Activated CD4-positive, CD25-positive, alpha-beta regulatory T cell treated with anti-CD3 and anti-CD28 coated beads, Interleukin-2, amount 50 U/mL, for 72 hours (primary cell): ENCODE measurements around the gene PDCD6IP.
"Not testable (repeated sequence)": the region's sequence is repeated elsewhere in the genome, so short reads cannot be mapped to it uniquely, and the experiment has no call there.

ENCODE experiments used
- DNase-seq: peaks from one replicate; pipeline ENCODE4 v3.0.0; 2021

Gene PDCD6IP

DNA sequence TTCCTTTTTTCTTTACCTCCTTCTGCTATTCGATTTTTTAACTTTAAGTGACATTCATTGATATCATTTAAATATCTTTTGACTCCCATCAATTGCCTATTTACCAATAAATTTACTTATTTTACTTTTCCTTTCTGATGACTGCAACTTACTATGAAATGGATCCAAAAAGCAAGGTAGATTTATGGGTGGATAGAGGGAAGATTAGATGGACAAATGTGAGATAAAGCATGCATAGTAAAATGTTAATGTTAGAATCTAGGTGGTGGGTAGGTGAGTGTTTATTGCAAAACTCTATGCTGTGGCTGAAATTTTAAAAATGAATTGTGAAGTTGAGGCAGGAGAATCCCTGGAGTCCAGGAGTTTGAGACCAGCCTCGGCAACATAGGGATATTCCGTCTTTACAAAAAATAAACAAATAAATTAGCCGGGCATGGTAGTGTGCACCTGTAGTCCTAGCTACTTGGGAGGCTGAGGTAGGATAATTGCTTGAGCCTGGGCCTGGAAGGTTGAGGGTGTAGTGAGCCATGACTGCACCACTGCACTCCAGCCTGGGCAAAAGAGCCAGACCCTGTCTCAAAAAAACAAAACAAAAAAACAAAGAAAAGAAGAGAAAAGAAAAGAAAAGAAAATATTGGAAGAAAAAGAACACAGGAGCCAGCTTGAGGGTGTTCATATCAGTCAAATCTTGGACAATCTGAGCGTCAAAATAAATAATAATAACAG, 6.1 kb upstream of the PDCD6IP start:
- DNase-seq: no peak

GRCh38 chr3:33795131-33795530, 3.3 kb upstream of the PDCD6IP start:
- DNase-seq: no peak

GRCh38 chr3:33795856-33796536, 2.4 kb upstream of the PDCD6IP start:
- DNase-seq: no peak

DNA sequence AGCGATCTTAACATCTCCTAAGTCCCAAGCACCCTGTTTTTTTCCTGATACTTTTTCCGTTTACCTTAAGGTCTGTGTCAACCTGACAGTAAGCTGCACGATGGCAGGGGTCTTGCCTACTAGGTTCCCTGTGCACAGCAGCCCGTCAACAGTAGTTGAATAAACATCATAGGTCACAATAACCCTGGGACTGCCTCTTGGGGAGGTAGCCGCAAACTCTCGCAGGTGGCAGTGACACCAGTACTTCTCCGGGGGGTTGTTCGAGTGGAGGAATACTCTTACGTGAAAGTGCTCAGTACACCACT, 365 bp upstream of the PDCD6IP start:
- no peak for DNase-seq

GRCh38 chr3:33799202-33799551, 747 bp downstream of the PDCD6IP start:
- no peak for DNase-seq

- no peak for DNase-seq
Observed at GRCh38 chr3:33803252-33803651, 4.8 kb downstream of the PDCD6IP start.

DNA sequence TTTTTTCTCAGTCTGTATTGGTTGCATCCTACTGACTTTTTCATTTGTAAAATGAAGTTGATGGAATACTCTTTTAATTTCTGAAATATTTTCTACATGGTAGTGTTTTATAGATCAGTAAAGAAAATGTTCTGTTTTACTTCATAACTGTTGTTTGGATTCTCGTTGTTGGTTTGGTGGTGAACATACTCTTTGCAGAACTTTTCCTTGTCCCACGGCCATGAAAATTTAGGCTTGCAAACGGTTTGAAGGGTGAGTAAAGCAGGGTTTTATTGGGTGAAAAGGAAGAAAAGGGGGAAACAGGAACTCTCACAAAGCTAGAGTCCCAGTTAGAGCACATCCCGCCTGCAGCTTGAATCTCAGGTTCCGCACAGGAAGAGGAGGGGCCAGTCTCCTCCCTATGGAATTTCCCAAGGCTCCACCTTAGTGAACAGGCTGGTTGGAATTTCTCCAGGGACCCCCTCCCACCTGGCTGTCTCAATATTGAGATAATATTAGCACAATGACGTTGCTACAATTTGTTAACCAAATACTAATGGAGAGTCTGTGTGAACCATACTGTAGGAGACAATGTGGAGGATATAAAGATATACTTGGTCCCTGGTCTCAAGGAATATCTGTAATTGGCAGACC, 5.6 kb downstream of the PDCD6IP start:
- DNase-seq: no peak

- no peak for DNase-seq
Observed at GRCh38 chr3:33807191-33807590, 8.8 kb downstream of the PDCD6IP start.

- no peak for DNase-seq
Observed at GRCh38 chr3:33808559-33808958, 10.1 kb downstream of the PDCD6IP start.

DNA sequence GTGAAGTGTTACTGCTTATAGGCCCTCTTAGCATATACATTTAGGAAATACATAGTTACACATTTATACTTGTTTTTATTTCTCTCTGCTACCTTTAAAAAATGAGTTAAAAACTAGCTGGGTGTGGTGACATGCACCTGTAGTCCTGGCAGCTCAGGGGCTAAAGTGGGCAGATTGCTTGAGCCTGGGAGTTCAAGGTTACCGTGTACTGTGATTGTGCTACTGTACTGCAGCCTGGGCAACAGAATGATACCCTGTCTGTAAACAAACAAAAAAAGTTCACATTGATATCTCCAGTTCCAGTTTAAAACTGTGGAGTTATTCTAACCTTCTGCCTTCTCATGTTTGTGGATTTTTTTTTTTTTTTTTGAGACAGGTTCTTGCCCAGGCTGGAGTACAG, 12.1 kb downstream of the PDCD6IP start:
- DNase-seq: no peak

DNA sequence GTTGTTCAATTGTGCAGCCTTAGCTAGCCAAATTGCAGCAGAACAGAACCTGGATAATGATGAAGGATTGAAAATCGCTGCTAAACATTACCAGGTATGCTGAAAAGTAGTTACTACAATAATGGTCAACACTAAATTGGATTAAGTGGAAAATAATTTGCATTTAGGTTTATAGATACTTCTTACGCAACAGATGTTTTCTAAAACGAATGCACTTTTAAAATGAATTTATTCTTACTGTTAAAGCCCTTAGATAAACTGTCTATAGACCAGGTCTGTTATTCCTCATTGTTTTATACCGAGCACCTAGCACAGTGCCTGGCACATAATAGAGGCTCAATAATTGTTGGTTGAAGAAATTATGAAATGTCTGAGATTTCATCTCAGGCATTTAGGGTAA, 23.6 kb downstream of the PDCD6IP start:
- no peak for DNase-seq

DNA sequence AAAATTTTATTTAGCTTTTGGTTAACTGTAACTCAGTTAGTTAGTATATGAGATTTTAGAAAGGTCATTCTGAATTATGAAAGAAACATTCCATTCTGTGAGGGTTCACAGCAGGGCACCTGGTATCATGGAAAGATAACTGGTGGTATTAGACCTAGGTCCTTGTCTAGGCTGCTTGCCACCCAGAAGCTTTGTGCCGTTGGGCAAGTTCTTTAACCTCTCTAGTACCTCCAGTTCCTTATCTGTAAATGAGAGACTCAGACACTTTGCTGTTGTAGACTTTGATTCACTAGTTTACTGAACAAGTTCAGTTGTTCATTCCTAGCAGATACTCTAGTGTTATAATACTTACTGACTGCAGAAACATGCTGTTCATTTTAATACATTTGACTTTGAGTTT, 25.4 kb downstream of the PDCD6IP start:
- DNase-seq: no peak

DNA sequence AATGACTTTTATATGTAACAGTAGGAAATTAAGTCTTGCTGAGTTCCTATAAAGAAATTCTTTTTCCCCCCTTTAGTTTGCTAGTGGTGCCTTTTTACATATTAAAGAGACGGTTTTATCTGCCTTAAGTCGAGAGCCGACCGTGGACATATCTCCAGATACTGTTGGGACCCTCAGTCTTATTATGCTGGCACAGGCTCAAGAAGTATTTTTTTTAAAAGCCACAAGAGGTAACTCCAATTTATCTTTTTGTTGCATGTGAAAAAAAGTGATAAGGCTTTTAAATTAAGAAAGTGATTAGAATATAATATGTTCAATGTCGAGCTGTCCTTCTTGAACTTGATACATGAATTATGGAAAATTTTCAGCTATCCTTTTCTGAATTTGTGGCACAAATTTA, 26.7 kb downstream of the PDCD6IP start:
- DNase-seq: no peak

- DNase-seq: no peak
Observed at GRCh38 chr3:33826206-33826605, 27.8 kb downstream of the PDCD6IP start.

- DNase-seq: no peak
Observed at GRCh38 chr3:33826688-33827087, 28.3 kb downstream of the PDCD6IP start.

GRCh38 chr3:33829720-33830119, 31.3 kb downstream of the PDCD6IP start:
- DNase-seq: no peak

GRCh38 chr3:33831053-33831452, 32.6 kb downstream of the PDCD6IP start:
- no peak for DNase-seq

DNA sequence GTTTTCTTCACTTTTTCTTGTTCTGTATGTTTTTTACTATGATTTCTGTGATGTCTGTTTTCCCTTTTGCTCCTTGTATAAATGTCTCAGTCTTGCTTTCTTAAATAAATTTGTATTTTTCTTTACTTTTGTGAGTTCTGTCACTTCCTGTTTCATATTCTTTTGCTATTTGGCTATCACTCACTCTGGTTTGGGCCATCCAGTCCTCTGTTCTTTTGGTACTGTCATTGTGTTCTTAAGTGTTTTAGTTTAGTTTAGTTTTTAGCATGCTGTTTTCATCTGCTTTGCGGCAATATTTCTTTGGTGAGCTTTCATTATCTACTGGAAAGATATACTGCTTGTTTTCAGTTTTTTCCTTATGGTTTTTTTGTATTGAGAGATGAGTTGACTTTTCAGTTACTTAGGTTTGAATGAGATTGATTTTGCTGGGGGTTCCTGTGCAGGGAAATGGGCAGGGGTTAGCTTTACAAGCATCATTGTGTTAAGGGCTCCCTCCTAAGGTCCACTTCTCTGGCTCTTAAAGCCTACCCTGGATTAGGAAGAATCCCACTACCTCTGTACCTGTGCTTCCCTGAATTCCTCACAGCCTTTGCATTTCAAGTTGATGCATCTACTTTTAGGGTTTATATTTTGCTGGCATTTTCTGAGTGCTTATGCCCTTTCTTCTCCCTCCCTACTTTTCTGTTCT, 35.1 kb downstream of the PDCD6IP start:
- DNase-seq: no peak

GRCh38 chr3:33834096-33834453, 35.6 kb downstream of the PDCD6IP start:
- DNase-seq: no peak

GRCh38 chr3:33837182-33837581, 38.8 kb downstream of the PDCD6IP start:
- not testable (repeated sequence) for DNase-seq

GRCh38 chr3:33839283-33839682, 40.9 kb downstream of the PDCD6IP start:
- DNase-seq: no peak

- DNase-seq: no peak
Observed at GRCh38 chr3:33840179-33840578, 41.7 kb downstream of the PDCD6IP start.

GRCh38 chr3:33848624-33849347, 50.4 kb downstream of the PDCD6IP start:
- DNase-seq: no peak
